Measurements from ENCODE around the gene PHF5A.

The PHF5A gene

DNA sequence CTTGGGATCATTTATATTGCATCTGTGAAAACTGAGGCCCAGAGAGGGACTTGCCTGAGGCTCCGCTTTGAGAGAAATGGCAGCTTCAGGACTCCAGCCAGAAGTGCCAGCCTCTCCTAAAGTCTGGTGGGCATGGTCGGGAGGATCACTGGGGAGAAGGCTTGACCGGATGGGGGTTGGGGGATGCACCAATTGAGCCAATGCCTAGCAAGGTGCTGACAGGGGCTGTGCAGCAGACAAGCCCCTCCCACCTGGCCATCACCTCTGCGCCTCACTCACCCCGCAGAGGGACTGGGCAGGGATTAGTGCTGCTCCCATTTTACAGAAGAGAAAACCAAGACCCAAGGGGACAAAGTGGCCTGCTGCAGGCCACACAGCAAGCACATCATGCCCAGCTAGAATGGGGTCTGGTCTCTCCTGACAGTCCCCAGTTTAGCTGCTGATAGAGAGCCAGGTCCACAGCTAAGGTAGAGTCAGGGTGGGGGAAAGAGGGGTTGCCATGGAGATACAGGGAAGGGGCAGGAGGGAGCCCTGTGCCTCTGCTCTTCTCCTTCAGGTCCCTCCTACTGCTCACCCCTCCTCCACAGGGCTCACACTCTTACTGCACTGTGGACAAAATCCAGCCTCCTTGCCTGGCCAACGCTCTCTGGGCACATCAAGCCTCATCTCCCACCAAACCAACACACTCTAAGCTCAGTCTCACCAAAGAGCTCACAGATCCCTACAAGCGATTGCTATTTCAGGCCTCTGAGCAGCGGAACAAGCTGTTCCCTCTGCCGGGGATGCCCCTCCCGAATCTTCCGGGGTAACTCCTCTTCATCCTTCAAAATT is 57.3 kb downstream of the PHF5A start:
- DNase-seq (ENCODE audit: low spot score) = no peak

DNA sequence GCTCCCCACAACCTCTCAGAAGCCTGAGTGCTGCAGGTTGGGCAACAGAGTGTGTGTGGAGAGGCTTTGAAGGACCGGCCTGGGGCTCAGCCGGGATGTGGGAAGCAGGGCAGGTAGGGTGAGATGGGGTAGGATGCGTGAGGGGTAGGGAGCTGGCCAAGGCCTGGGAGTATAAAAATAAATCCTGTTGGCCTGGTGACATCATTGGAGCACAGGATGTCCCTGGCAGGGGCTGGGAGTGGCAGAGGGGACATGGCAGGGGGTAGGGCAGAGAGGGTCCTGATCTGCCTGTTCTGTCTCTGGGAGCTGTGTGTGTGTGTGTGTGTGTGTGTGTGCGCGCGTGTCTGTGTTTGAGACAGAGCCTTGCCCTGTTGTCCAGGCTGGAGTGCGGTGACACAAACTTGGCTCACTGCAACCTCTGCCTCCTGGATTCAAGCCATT is 58.2 kb downstream of the PHF5A start:
- no peak for DNase-seq (ENCODE audit: low spot score)

Data from CD4-positive, alpha-beta T cell treated with Interleukin-15 for 4 hours (primary cell).